Adipocyte (in vitro differentiated cells): Measurements from ENCODE around the gene ZNF467.

ENCODE experiments used
- DNase-seq: peaks from one replicate; pipeline ENCODE4 v3.0.0-alpha.2; 2015; ENCODE audit warnings: low read depth
- H3K27me3 ChIP-seq: replicated peaks from 2 replicates; pipeline ENCODE4 v1.7.0; 2013; ENCODE audit warnings: mild to moderate bottlenecking, low read length, moderate library complexity; ENCODE audit not compliant: control insufficient read depth, insufficient read depth
- H3K36me3 ChIP-seq: 2 replicates; pipeline ENCODE4 v1.7.0; 2013; ENCODE audit warnings: low read length, mild to moderate bottlenecking, moderate library complexity; ENCODE audit not compliant: control insufficient read depth, insufficient read depth, severe bottlenecking
- H3K4me1 ChIP-seq: 2 replicates; pipeline ENCODE4 v1.7.0; 2013; ENCODE audit warnings: mild to moderate bottlenecking, low read length, moderate library complexity; ENCODE audit not compliant: control insufficient read depth, insufficient read depth
- H3K4me3 ChIP-seq: 2 replicates; pipeline ENCODE4 v1.7.0; 2013; ENCODE audit warnings: mild to moderate bottlenecking, low read length, moderate library complexity
- H3K9ac ChIP-seq: 2 replicates; pipeline ENCODE4 v1.7.0; 2013; ENCODE audit warnings: mild to moderate bottlenecking, low read length, moderate library complexity
- H3K9me3 ChIP-seq: 2 replicates; pipeline ENCODE4 v1.7.0; 2013; ENCODE audit warnings: mild to moderate bottlenecking, low read length, moderate library complexity; ENCODE audit not compliant: control insufficient read depth

The ZNF467 gene

GRCh38 chr7:149792220-149792595, 18.8 kb upstream of the ZNF467 start:
- H3K9me3 ChIP-seq, result no peaks in the 10 kb centered on the region
- no peaks in the 10 kb centered on the region for H3K36me3 ChIP-seq
- H3K9ac ChIP-seq, result no peak overlapping the region
- H3K27me3 ChIP-seq, result peaks cover 49% of the 10 kb centered on the region
- no peak overlapping the region for H3K4me3 ChIP-seq
- no peaks in the 10 kb centered on the region for H3K4me1 ChIP-seq
- no peak for DNase-seq

GRCh38 chr7:149791411-149792219, 18.2 kb upstream of the ZNF467 start:
- no peaks in the 10 kb centered on the region for H3K9me3 ChIP-seq
- DNase-seq, result no peak
- peaks cover 54% of the 10 kb centered on the region for H3K27me3 ChIP-seq
- H3K4me3 ChIP-seq, result no peak overlapping the region
- H3K4me1 ChIP-seq, result no peaks in the 10 kb centered on the region
- no peak overlapping the region for H3K9ac ChIP-seq
- H3K36me3 ChIP-seq, result no peaks in the 10 kb centered on the region

GRCh38 chr7:149790754-149791360, 17.5 kb upstream of the ZNF467 start:
- H3K9ac ChIP-seq, result no peak overlapping the region
- no peak for DNase-seq
- no peaks in the 10 kb centered on the region for H3K9me3 ChIP-seq
- H3K4me3 ChIP-seq, result no peak overlapping the region
- no peaks in the 10 kb centered on the region for H3K36me3 ChIP-seq
- peaks cover 55% of the 10 kb centered on the region for H3K27me3 ChIP-seq
- no peaks in the 10 kb centered on the region for H3K4me1 ChIP-seq

GRCh38 chr7:149790146-149790548, 16.8 kb upstream of the ZNF467 start:
- no peak overlapping the region for H3K9ac ChIP-seq
- H3K4me1 ChIP-seq, result no peaks in the 10 kb centered on the region
- no peaks in the 10 kb centered on the region for H3K9me3 ChIP-seq
- peak; percentile 46 for DNase-seq
- peaks cover 55% of the 10 kb centered on the region for H3K27me3 ChIP-seq
- no peaks in the 10 kb centered on the region for H3K36me3 ChIP-seq
- no peak overlapping the region for H3K4me3 ChIP-seq

GRCh38 chr7:149789101-149789500, 15.7 kb upstream of the ZNF467 start:
- Histone ChIP-seq H3K36me3 (no peaks in the 10 kb centered on the region), H3K9ac (no peak overlapping the region), H3K27me3 (peaks cover 51% of the 10 kb centered on the region), H3K9me3 (no peaks in the 10 kb centered on the region), H3K4me3 (no peak overlapping the region), H3K4me1 (no peaks in the 10 kb centered on the region)
- DNase-seq, result no peak

- Histone ChIP-seq H3K36me3 (no peaks in the 10 kb centered on the region), H3K4me3 (no peak overlapping the region), H3K27me3 (peaks cover 49% of the 10 kb centered on the region), H3K9ac (no peak overlapping the region), H3K9me3 (no peaks in the 10 kb centered on the region), H3K4me1 (no peaks in the 10 kb centered on the region)
- DNase-seq, result no peak
Observed at GRCh38 chr7:149788300-149788851, 15.0 kb upstream of the ZNF467 start.

GRCh38 chr7:149787428-149788299, 14.3 kb upstream of the ZNF467 start:
- Histone ChIP-seq H3K9ac (no peak overlapping the region), H3K4me1 (no peaks in the 10 kb centered on the region), H3K9me3 (no peaks in the 10 kb centered on the region), H3K4me3 (no peak overlapping the region), H3K36me3 (no peaks in the 10 kb centered on the region), H3K27me3 (peaks cover 55% of the 10 kb centered on the region)
- DNase-seq, result no peak

- Histone ChIP-seq H3K36me3 (no peaks in the 10 kb centered on the region), H3K27me3 (peaks cover 52% of the 10 kb centered on the region), H3K9ac (no peak overlapping the region), H3K9me3 (no peaks in the 10 kb centered on the region), H3K4me1 (no peaks in the 10 kb centered on the region), H3K4me3 (no peak overlapping the region)
- no peak for DNase-seq
Observed at GRCh38 chr7:149785983-149786382, 12.6 kb upstream of the ZNF467 start.

GRCh38 chr7:149785402-149785801, 12.0 kb upstream of the ZNF467 start:
- Histone ChIP-seq H3K4me3 (no peak overlapping the region), H3K9ac (no peak overlapping the region), H3K27me3 (peaks cover 48% of the 10 kb centered on the region), H3K36me3 (no peaks in the 10 kb centered on the region), H3K9me3 (no peaks in the 10 kb centered on the region), H3K4me1 (no peaks in the 10 kb centered on the region)
- DNase-seq, result no peak

- no peak overlapping the region for H3K4me3 ChIP-seq
- no peak overlapping the region for H3K9ac ChIP-seq
- no peaks in the 10 kb centered on the region for H3K9me3 ChIP-seq
- H3K4me1 ChIP-seq, result no peaks in the 10 kb centered on the region
- no peak for DNase-seq
- H3K27me3 ChIP-seq, result peaks cover 39% of the 10 kb centered on the region
- H3K36me3 ChIP-seq, result no peaks in the 10 kb centered on the region
Observed at GRCh38 chr7:149784251-149784608, 10.8 kb upstream of the ZNF467 start.
